ENCODE results near the gene STUM. TPM values are rescaled to one million over a fixed set of nuclear protein-coding genes. Genes with fewer than 3 reads are reported as not detected.

Gene STUM
- polyA plus RNA-seq, 1 donor (not counting 4 experiments of a cell fraction or from before 2014, with no cell fraction given), result 0.01 TPM

DNA sequence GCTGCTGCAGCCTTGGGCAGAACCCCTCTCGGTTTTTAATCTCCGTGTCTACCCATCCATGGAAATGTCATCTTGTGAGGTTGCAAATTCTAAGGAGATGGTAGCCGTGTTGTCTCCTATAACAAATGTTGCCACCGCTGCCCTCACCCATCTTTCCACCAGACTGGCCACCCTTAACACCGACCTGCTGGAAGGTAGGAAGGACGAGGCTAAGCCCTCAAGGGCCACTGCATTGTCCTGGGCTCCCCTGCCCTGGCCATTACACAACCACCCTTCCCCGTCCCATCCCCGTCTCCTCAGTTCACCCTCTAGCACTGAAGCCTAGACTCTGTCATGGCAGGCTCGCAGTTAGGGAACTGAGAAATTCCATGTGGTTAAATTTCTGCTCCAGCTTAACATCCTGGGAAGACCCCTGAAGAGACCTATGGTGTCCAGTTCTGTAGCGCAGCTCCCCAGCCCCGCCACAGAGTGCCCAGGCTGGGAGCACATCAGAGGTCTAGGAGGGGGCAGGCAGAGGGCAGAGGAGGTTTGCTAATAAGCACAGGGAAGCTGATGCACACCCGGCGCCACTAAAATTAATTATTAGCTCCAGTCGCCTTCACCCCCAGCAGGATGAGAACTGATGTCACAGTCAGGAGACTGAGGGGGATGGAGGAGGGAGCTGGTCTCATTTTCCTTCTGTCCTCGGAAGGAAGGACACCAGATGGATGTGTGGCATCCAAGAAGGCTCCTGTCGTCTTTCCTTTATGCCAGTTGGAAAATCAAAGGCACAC, 38.3 kb downstream of the STUM start:
- Histone ChIP-seq H3K27ac (ENCODE audit: control insufficient read depth, insufficient read depth, low read length) (no peak overlapping the region), H3K9me1 (ENCODE audit: control insufficient read depth, extremely low read depth, insufficient read depth, low read length) (no peaks in the 10 kb centered on the region), H2AFZ (ENCODE audit: control insufficient read depth, low read length) (no peak overlapping the region), H3K27me3 (ENCODE audit: control insufficient read depth, extremely low read depth, insufficient read depth, low read length) (peaks cover 7% of the 10 kb centered on the region), H3K79me2 (ENCODE audit: control insufficient read depth, insufficient read depth, low read length) (no peaks in the 10 kb centered on the region), H3K9ac (ENCODE audit: control insufficient read depth, extremely low read depth, insufficient read depth, low read length) (no peak overlapping the region), H3K4me3 (ENCODE audit: control insufficient read depth in 2 of 3, extremely low read depth in 1 of 3, insufficient read depth in 2 of 3, low read depth in 1 of 3, low read length in 3 of 3) (no peak overlapping the region), H3K4me1 (ENCODE audit: control insufficient read depth, extremely low read depth, insufficient read depth, low read length) (no peaks in the 10 kb centered on the region), H3K4me2 (ENCODE audit: control insufficient read depth, extremely low read depth, insufficient read depth, low read depth, low read length) (no peak overlapping the region), H3K36me3 (ENCODE audit: control insufficient read depth in 2 of 2, extremely low read depth in 1 of 2, insufficient read depth in 2 of 2, low read length in 2 of 2) (no peaks in the 10 kb centered on the region), H4K20me1 (ENCODE audit: control insufficient read depth, extremely low read depth, insufficient read depth, low read length) (no peaks in the 10 kb centered on the region), H3K9me3 (ENCODE audit: control insufficient read depth, low read depth, low read length) (no peaks in the 10 kb centered on the region)
- TF ChIP-seq, protein P1, sequence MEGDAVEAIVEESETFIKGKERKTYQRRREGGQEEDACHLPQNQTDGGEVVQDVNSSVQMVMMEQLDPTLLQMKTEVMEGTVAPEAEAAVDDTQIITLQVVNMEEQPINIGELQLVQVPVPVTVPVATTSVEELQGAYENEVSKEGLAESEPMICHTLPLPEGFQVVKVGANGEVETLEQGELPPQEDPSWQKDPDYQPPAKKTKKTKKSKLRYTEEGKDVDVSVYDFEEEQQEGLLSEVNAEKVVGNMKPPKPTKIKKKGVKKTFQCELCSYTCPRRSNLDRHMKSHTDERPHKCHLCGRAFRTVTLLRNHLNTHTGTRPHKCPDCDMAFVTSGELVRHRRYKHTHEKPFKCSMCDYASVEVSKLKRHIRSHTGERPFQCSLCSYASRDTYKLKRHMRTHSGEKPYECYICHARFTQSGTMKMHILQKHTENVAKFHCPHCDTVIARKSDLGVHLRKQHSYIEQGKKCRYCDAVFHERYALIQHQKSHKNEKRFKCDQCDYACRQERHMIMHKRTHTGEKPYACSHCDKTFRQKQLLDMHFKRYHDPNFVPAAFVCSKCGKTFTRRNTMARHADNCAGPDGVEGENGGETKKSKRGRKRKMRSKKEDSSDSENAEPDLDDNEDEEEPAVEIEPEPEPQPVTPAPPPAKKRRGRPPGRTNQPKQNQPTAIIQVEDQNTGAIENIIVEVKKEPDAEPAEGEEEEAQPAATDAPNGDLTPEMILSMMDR (optimal IDR thresholded peaks at IDR 0.05 in 1 of 3, IDR thresholded peaks at IDR 0.05 in 1 of 3, conservative IDR thresholded peaks at IDR 0.05 in 1 of 3; ENCODE audit: extremely low read depth in 1 of 3, insufficient read depth in 2 of 3, low read length in 3 of 3), result no peak
- TF ChIP-seq EZH2 (IDR thresholded peaks at IDR 0.05; ENCODE audit: low read length), result no peak
- dilution Hi-C loops (cut with MboI; ENCODE audit: extremely low pct_ligation_motif_present, low sequenced_read_pairs), result no loop called here
- DNase-seq (ENCODE audit: low read depth, low spot score), result no peak
- FAIRE-seq, result no peak

DNA sequence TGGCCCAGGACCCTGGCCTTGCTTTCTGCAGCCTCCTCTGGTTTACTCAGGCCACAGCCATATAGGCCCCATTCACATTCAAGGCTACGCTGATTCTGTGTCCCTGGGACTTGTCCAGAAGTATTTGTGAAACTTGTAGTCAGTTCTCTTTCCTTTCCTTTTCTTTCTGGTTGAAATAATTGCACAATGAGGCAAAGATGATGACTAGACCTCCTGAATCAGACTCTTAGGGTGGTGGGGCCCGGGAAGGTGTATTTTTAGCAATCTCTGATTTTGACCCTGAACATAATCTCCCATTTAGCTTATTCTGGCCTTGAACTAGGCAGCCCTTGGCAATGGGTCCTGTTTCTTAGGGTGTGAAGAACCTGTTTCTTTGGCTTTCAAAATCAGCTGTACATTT, 39.9 kb downstream of the STUM start:
- H3K27me3 ChIP-seq (ENCODE audit: control insufficient read depth, extremely low read depth, insufficient read depth, low read length), result peaks cover 7% of the 10 kb centered on the region
- dilution Hi-C loops (cut with MboI; ENCODE audit: extremely low pct_ligation_motif_present, low sequenced_read_pairs), result no loop called here
- FAIRE-seq (no peak), DNase-seq (ENCODE audit: low read depth, low spot score) (no peak)
- TF ChIP-seq EZH2 (IDR thresholded peaks at IDR 0.05; ENCODE audit: low read length), result no peak
- TF ChIP-seq, protein P1 (optimal IDR thresholded peaks at IDR 0.05 in 1 of 3, IDR thresholded peaks at IDR 0.05 in 1 of 3, conservative IDR thresholded peaks at IDR 0.05 in 1 of 3; ENCODE audit: extremely low read depth in 1 of 3, insufficient read depth in 2 of 3, low read length in 3 of 3), result no peak
- no peak overlapping the region for H3K4me3 ChIP-seq (ENCODE audit: control insufficient read depth in 2 of 3, extremely low read depth in 1 of 3, insufficient read depth in 2 of 3, low read depth in 1 of 3, low read length in 3 of 3)
- no peak overlapping the region for H2AFZ ChIP-seq (ENCODE audit: control insufficient read depth, low read length)
- H3K4me2 ChIP-seq (ENCODE audit: control insufficient read depth, extremely low read depth, insufficient read depth, low read depth, low read length), result no peak overlapping the region
- no peaks in the 10 kb centered on the region for H3K79me2 ChIP-seq (ENCODE audit: control insufficient read depth, insufficient read depth, low read length)
- no peaks in the 10 kb centered on the region for H3K36me3 ChIP-seq (ENCODE audit: control insufficient read depth in 2 of 2, extremely low read depth in 1 of 2, insufficient read depth in 2 of 2, low read length in 2 of 2)
- H3K27ac ChIP-seq (ENCODE audit: control insufficient read depth, insufficient read depth, low read length), result no peak overlapping the region
- H3K9ac ChIP-seq (ENCODE audit: control insufficient read depth, extremely low read depth, insufficient read depth, low read length), result no peak overlapping the region
- no peaks in the 10 kb centered on the region for H3K9me3 ChIP-seq (ENCODE audit: control insufficient read depth, low read depth, low read length)
- H3K4me1 ChIP-seq (ENCODE audit: control insufficient read depth, extremely low read depth, insufficient read depth, low read length), result no peaks in the 10 kb centered on the region
- H4K20me1 ChIP-seq (ENCODE audit: control insufficient read depth, extremely low read depth, insufficient read depth, low read length), result no peaks in the 10 kb centered on the region
- no peaks in the 10 kb centered on the region for H3K9me1 ChIP-seq (ENCODE audit: control insufficient read depth, extremely low read depth, insufficient read depth, low read length)

All from keratinocyte (primary cell).